ENCODE results near the gene TECR. TPM values are rescaled to one million over a fixed set of nuclear protein-coding genes. Genes with fewer than 3 reads are reported as not detected.

TECR gene
- total and polyA plus RNA-seq, 9 of the 15 experiments (the other 6 are each of a cell fraction or from before 2014, with no cell fraction given), result 29.3 to 211 (median 81.4) TPM

- TF ChIP-seq TSHZ1 (CRISPR knock-in tag; IDR thresholded peaks at IDR 0.05) (no peak), ZNF76 (CRISPR knock-in tag; IDR thresholded peaks at IDR 0.05; ENCODE audit: borderline replicate concordance) (no peak), ZNF121 (CRISPR knock-in tag; conservative IDR thresholded peaks at IDR 0.05) (no peak), ZBTB17 (CRISPR knock-in tag; IDR thresholded peaks at IDR 0.05) (no peak), SREBF2 (CRISPR knock-in tag; IDR thresholded peaks at IDR 0.05) (no peak), FOXM1 (IDR thresholded peaks at IDR 0.05; ENCODE audit: low read depth) (no peak), FOXM1 (CRISPR knock-in tag; IDR thresholded peaks at IDR 0.05; ENCODE audit: low read depth) (no peak), TCF7L2 (IDR thresholded peaks at IDR 0.05; ENCODE audit: low read depth, low read length) (no peak), SRSF7 (optimal IDR thresholded peaks at IDR 0.05; ENCODE audit: low read depth, low read length) (no peak), ZC3H11A (IDR thresholded peaks at IDR 0.05; ENCODE audit: low read depth, low read length) (no peak), NFE2L1 (tag; IDR thresholded peaks at IDR 0.05; ENCODE audit: borderline replicate concordance, low read depth) (no peak), GATAD2A (IDR thresholded peaks at IDR 0.05) (no peak)
These were observed 758 bp upstream of the TECR start (continued) for GRCh38 chr19:14528419-14529253.
